ENCODE measurements around the gene TWIST2.

Gene TWIST2

GRCh38 chr2:238855891-238856580 lies 8.2 kb downstream of the TWIST2 start:
- Histone ChIP-seq H3K4me1 (ENCODE audit: control insufficient read depth, insufficient read depth, low read length) (no peaks in the 10 kb centered on the region), H3K36me3 (ENCODE audit: control insufficient read depth, insufficient read depth, low read length) (no peaks in the 10 kb centered on the region), H3K27ac (ENCODE audit: insufficient read depth, low read depth, low read length, poor library complexity, severe bottlenecking) (no peak overlapping the region), H3K27me3 (ENCODE audit: control insufficient read depth, insufficient read depth, low read length, poor library complexity, severe bottlenecking) (peaks cover 24% of the 10 kb centered on the region), H3K4me3 (ENCODE audit: insufficient read depth, low read depth, low read length) (no peak overlapping the region), H3K9me3 (ENCODE audit: control insufficient read depth, low read length) (no peaks in the 10 kb centered on the region)
- WGBS, 2 experiments: 92 to 93% methylated on average over 11 to 12 of the region's 12 CpGs

- H3K4me3 ChIP-seq (ENCODE audit: insufficient read depth, low read depth, low read length): no peak overlapping the region
- H3K9me3 ChIP-seq (ENCODE audit: control insufficient read depth, low read length): no peaks in the 10 kb centered on the region
- H3K36me3 ChIP-seq (ENCODE audit: control insufficient read depth, insufficient read depth, low read length): no peaks in the 10 kb centered on the region
- no peaks in the 10 kb centered on the region for H3K4me1 ChIP-seq (ENCODE audit: control insufficient read depth, insufficient read depth, low read length)
- no peak overlapping the region for H3K27ac ChIP-seq (ENCODE audit: insufficient read depth, low read depth, low read length, poor library complexity, severe bottlenecking)
- peaks cover 15% of the 10 kb centered on the region for H3K27me3 ChIP-seq (ENCODE audit: control insufficient read depth, insufficient read depth, low read length, poor library complexity, severe bottlenecking)
- WGBS, 2 experiments: 94% methylated on average over 16 of the region's 16 CpGs
Observed at GRCh38 chr2:238856713-238857567, 9.1 kb downstream of the TWIST2 start.

GRCh38 chr2:238857959-238858358 lies 10.1 kb downstream of the TWIST2 start:
- H3K4me1 ChIP-seq (ENCODE audit: control insufficient read depth, insufficient read depth, low read length): no peaks in the 10 kb centered on the region
- H3K9me3 ChIP-seq (ENCODE audit: control insufficient read depth, low read length): no peaks in the 10 kb centered on the region
- WGBS, 2 experiments: 98 to 100% methylated on average over 2 to 4 of the region's 4 CpGs
- H3K27ac ChIP-seq (ENCODE audit: insufficient read depth, low read depth, low read length, poor library complexity, severe bottlenecking): no peak overlapping the region
- H3K36me3 ChIP-seq (ENCODE audit: control insufficient read depth, insufficient read depth, low read length): no peaks in the 10 kb centered on the region
- H3K4me3 ChIP-seq (ENCODE audit: insufficient read depth, low read depth, low read length): no peak overlapping the region
- peaks cover 10% of the 10 kb centered on the region for H3K27me3 ChIP-seq (ENCODE audit: control insufficient read depth, insufficient read depth, low read length, poor library complexity, severe bottlenecking)

- H3K4me1 ChIP-seq (ENCODE audit: control insufficient read depth, insufficient read depth, low read length): peaks cover 6% of the 10 kb centered on the region
- H3K9me3 ChIP-seq (ENCODE audit: control insufficient read depth, low read length): no peaks in the 10 kb centered on the region
- peaks cover 3% of the 10 kb centered on the region for H3K27me3 ChIP-seq (ENCODE audit: control insufficient read depth, insufficient read depth, low read length, poor library complexity, severe bottlenecking)
- H3K36me3 ChIP-seq (ENCODE audit: control insufficient read depth, insufficient read depth, low read length): no peaks in the 10 kb centered on the region
- no peak overlapping the region for H3K27ac ChIP-seq (ENCODE audit: insufficient read depth, low read depth, low read length, poor library complexity, severe bottlenecking)
- H3K4me3 ChIP-seq (ENCODE audit: insufficient read depth, low read depth, low read length): no peak overlapping the region
- WGBS, 2 experiments: 86% methylated on average over 14 of the region's 14 CpGs
Observed at GRCh38 chr2:238859636-238860347, 11.9 kb downstream of the TWIST2 start.

GRCh38 chr2:238861013-238861730 lies 13.3 kb downstream of the TWIST2 start:
- whole genome bisulfite sequencing, 2 experiments: 82 to 85% methylated on average over 21 of the region's 21 CpGs
- no peak overlapping the region for H3K4me3 ChIP-seq (ENCODE audit: insufficient read depth, low read depth, low read length)

GRCh38 chr2:238861766-238862315 lies 14.0 kb downstream of the TWIST2 start:
- Histone ChIP-seq H3K36me3 (ENCODE audit: control insufficient read depth, insufficient read depth, low read length) (no peaks in the 10 kb centered on the region), H3K27me3 (ENCODE audit: control insufficient read depth, insufficient read depth, low read length, poor library complexity, severe bottlenecking) (peaks cover 3% of the 10 kb centered on the region), H3K9me3 (ENCODE audit: control insufficient read depth, low read length) (no peaks in the 10 kb centered on the region), H3K4me3 (ENCODE audit: insufficient read depth, low read depth, low read length) (no peak overlapping the region), H3K4me1 (ENCODE audit: control insufficient read depth, insufficient read depth, low read length) (peaks cover 10% of the 10 kb centered on the region), H3K27ac (ENCODE audit: insufficient read depth, low read depth, low read length, poor library complexity, severe bottlenecking) (no peak overlapping the region)
- WGBS, 2 experiments: 93 to 95% methylated on average over 9 to 10 of the region's 10 CpGs

More at GRCh38 chr2:238861013-238861730, 13.3 kb downstream of the TWIST2 start:
- no peak overlapping the region for H3K27ac ChIP-seq (ENCODE audit: insufficient read depth, low read depth, low read length, poor library complexity, severe bottlenecking)
- H3K36me3 ChIP-seq (ENCODE audit: control insufficient read depth, insufficient read depth, low read length): no peaks in the 10 kb centered on the region
- H3K4me1 ChIP-seq (ENCODE audit: control insufficient read depth, insufficient read depth, low read length): peaks cover 10% of the 10 kb centered on the region
- H3K9me3 ChIP-seq (ENCODE audit: control insufficient read depth, low read length): no peaks in the 10 kb centered on the region
- H3K27me3 ChIP-seq (ENCODE audit: control insufficient read depth, insufficient read depth, low read length, poor library complexity, severe bottlenecking): peaks cover 3% of the 10 kb centered on the region

GRCh38 chr2:238862701-238863100 lies 14.8 kb downstream of the TWIST2 start:
- H3K27ac ChIP-seq (ENCODE audit: insufficient read depth, low read depth, low read length, poor library complexity, severe bottlenecking): no peak overlapping the region
- no peaks in the 10 kb centered on the region for H3K36me3 ChIP-seq (ENCODE audit: control insufficient read depth, insufficient read depth, low read length)
- 93 to 95% methylated on average over 5 of the region's 5 CpGs for WGBS, 2 experiments
- peaks cover 10% of the 10 kb centered on the region for H3K4me1 ChIP-seq (ENCODE audit: control insufficient read depth, insufficient read depth, low read length)
- no peak overlapping the region for H3K4me3 ChIP-seq (ENCODE audit: insufficient read depth, low read depth, low read length)
- H3K27me3 ChIP-seq (ENCODE audit: control insufficient read depth, insufficient read depth, low read length, poor library complexity, severe bottlenecking): peaks cover 3% of the 10 kb centered on the region
- no peaks in the 10 kb centered on the region for H3K9me3 ChIP-seq (ENCODE audit: control insufficient read depth, low read length)

- Histone ChIP-seq H3K4me1 (ENCODE audit: control insufficient read depth, insufficient read depth, low read length) (peaks cover 10% of the 10 kb centered on the region), H3K9me3 (ENCODE audit: control insufficient read depth, low read length) (no peaks in the 10 kb centered on the region), H3K27me3 (ENCODE audit: control insufficient read depth, insufficient read depth, low read length, poor library complexity, severe bottlenecking) (peaks cover 3% of the 10 kb centered on the region), H3K4me3 (ENCODE audit: insufficient read depth, low read depth, low read length) (no peak overlapping the region), H3K27ac (ENCODE audit: insufficient read depth, low read depth, low read length, poor library complexity, severe bottlenecking) (no peak overlapping the region), H3K36me3 (ENCODE audit: control insufficient read depth, insufficient read depth, low read length) (no peaks in the 10 kb centered on the region)
- 95 to 96% methylated on average over 14 of the region's 14 CpGs for WGBS, 2 experiments
Observed at GRCh38 chr2:238863231-238863630, 15.3 kb downstream of the TWIST2 start.

- WGBS, 2 experiments: 87 to 89% methylated on average over 9 of the region's 9 CpGs
- peaks cover 3% of the 10 kb centered on the region for H3K27me3 ChIP-seq (ENCODE audit: control insufficient read depth, insufficient read depth, low read length, poor library complexity, severe bottlenecking)
- H3K9me3 ChIP-seq (ENCODE audit: control insufficient read depth, low read length): no peaks in the 10 kb centered on the region
- no peak overlapping the region for H3K4me3 ChIP-seq (ENCODE audit: insufficient read depth, low read depth, low read length)
- H3K36me3 ChIP-seq (ENCODE audit: control insufficient read depth, insufficient read depth, low read length): no peaks in the 10 kb centered on the region
- H3K27ac ChIP-seq (ENCODE audit: insufficient read depth, low read depth, low read length, poor library complexity, severe bottlenecking): no peak overlapping the region
- H3K4me1 ChIP-seq (ENCODE audit: control insufficient read depth, insufficient read depth, low read length): peaks cover 10% of the 10 kb centered on the region
Observed at GRCh38 chr2:238863749-238864206, 15.9 kb downstream of the TWIST2 start.

Measured in ectodermal cell (in vitro differentiated cells).